SK-N-SH (cell line): ENCODE data around the gene ALDH4A1. TPM values are rescaled to one million over a fixed set of nuclear protein-coding genes. Genes with fewer than 3 reads are reported as not detected.
"Not testable (repeated sequence)": the region's sequence is repeated elsewhere in the genome, so short reads cannot be mapped to it uniquely, and the experiment has no call there.

Source experiments
- CTCF ChIA-PET: fragments of 300-600, 350-600 bp; formaldehyde crosslinking; extraction: SDS; loops from one replicate; lab custom pipeline; 2021; lab: Yijun Ruan, JAX
- POLR2A ChIA-PET: fragments of 350-600 bp; sonication (Branson Sonifier 250); formaldehyde crosslinking; extraction: SDS; loops from one replicate; lab custom pipeline; 2020; ENCODE audit warnings: antibody characterized with exemption, inconsistent platforms; lab: Yijun Ruan, JAX
- DNase-seq: peaks from one replicate; pipeline ENCODE4 v3.0.0; 2012
- H2AFZ ChIP-seq: fragments of 200-600 bp; sonication (generic); 2 replicates; pipeline ENCODE4 v1.8.1; 2016; ENCODE audit warnings: antibody characterized with exemption, mild to moderate bottlenecking, low read depth
- H3F3A ChIP-seq: fragments of 200-600 bp; sonication (generic); replicated peaks from 2 replicates; pipeline ENCODE3; 2016; ENCODE audit warnings: antibody characterized with exemption, mild to moderate bottlenecking; ENCODE audit not compliant: insufficient read depth
- H3K27ac ChIP-seq, 2 experiments: fragments of 200-500 bp in 1 of 2; fragments of 200-600 bp in 1 of 2; sonication (Bioruptor generic) in 1 of 2; sonication (generic), shearing (Covaris generic) in 1 of 2; 2 replicates each; pipeline versions ENCODE4 v1.5.1 to v1.6.1; 2014 to 2016; ENCODE audit warnings: low read depth in 2 of 2, inconsistent platforms in 1 of 2, low read length in 1 of 2, mild to moderate bottlenecking in 1 of 2, mixed read lengths in 1 of 2
- H3K27me3 ChIP-seq: fragments of 200-600 bp; sonication (generic), shearing (Covaris generic); 2 replicates; pipeline ENCODE4 v1.6.1; 2016; ENCODE audit warnings: mixed run types; ENCODE audit not compliant: insufficient read depth
- H3K36me3 ChIP-seq, 2 experiments: fragments of 200-500 bp in 1 of 2; fragments of 200-600 bp in 1 of 2; sonication (Bioruptor generic) in 1 of 2; sonication (generic) in 1 of 2; replicated peaks in 1 of 2; 2 replicates each; pipeline versions ENCODE3 to v1.5.1; 2014 to 2016; ENCODE audit warnings: low read length in 1 of 2, mild to moderate bottlenecking in 1 of 2; ENCODE audit not compliant: insufficient read depth in 2 of 2, control insufficient read depth in 1 of 2
- H3K4me1 ChIP-seq, 2 experiments: fragments of 200-500 bp in 1 of 2; fragments of 200-600 bp in 1 of 2; sonication (Bioruptor generic) in 1 of 2; sonication (generic), shearing (Covaris generic) in 1 of 2; 2 replicates each; pipeline versions ENCODE4 v1.5.1 to v1.6.1; 2014 to 2016; ENCODE audit warnings: low read depth in 1 of 2, low read length in 1 of 2, mixed run types in 1 of 2; ENCODE audit not compliant: insufficient read depth in 2 of 2, control insufficient read depth in 1 of 2
- H3K4me2 ChIP-seq: fragments of 200-600 bp; sonication (generic), shearing (Covaris generic); 2 replicates; pipeline ENCODE4 v1.6.1; 2017; ENCODE audit warnings: mixed run types
- H3K4me3 ChIP-seq, 2 experiments: fragments of 200-500 bp in 1 of 2; fragments of 200-600 bp in 1 of 2; sonication (Bioruptor generic) in 1 of 2; sonication (generic), shearing (Covaris generic) in 1 of 2; 2 replicates each; pipeline versions ENCODE4 v1.5.1 to v1.8.1; 2014 to 2016; ENCODE audit warnings: low read depth in 2 of 2, inconsistent platforms in 1 of 2, low read length in 1 of 2, mild to moderate bottlenecking in 1 of 2, mixed read lengths in 1 of 2, moderate library complexity in 1 of 2
- H3K79me2 ChIP-seq: fragments of 200-600 bp; sonication (generic); 2 replicates; pipeline ENCODE4 v1.8.1; 2017; ENCODE audit warnings: mild to moderate bottlenecking; ENCODE audit not compliant: insufficient read depth
- H3K9ac ChIP-seq: fragments of 200-600 bp; sonication (generic); 2 replicates; pipeline ENCODE4 v1.6.1; 2017; ENCODE audit warnings: mixed run types
- H3K9me2 ChIP-seq: fragments of 200-600 bp; sonication (generic); 2 replicates; pipeline ENCODE4 v1.6.1; 2017; ENCODE audit warnings: mixed run types
- H3K9me3 ChIP-seq: fragments of 200-600 bp; sonication (generic); 2 replicates; pipeline ENCODE4 v1.6.1; 2017; ENCODE audit warnings: mixed run types, mild to moderate bottlenecking, moderate library complexity
- H4K20me1 ChIP-seq: fragments of 200-600 bp; sonication (generic); 2 replicates; pipeline ENCODE4 v1.6.1; 2017; ENCODE audit warnings: mild to moderate bottlenecking, mixed run types; ENCODE audit not compliant: insufficient read depth
- CHD2 ChIP-seq: fragments of 150-350 bp; IDR thresholded peaks from 2 replicates; pipeline ENCODE4 v1.6.1; 2018; ENCODE audit warnings: low read length; ENCODE audit not compliant: partially characterized antibody
- EP300 ChIP-seq, 2 experiments: IDR thresholded peaks; 2 replicates each; pipeline versions ENCODE4 v1.4.0 to v1.6.1; 2012; ENCODE audit warnings: borderline replicate concordance in 1 of 2, low read depth in 1 of 2, low read length in 1 of 2
- FOSL2 ChIP-seq: IDR thresholded peaks from 2 replicates; pipeline ENCODE4 v1.4.0; 2012; ENCODE audit warnings: low read depth, mild to moderate bottlenecking, moderate library complexity, borderline replicate concordance
- FOXJ3 ChIP-seq: sonication (generic); formaldehyde crosslinking; IDR thresholded peaks from 2 replicates; pipeline ENCODE4 v1.5.1; 2020; ENCODE audit warnings: mild to moderate bottlenecking, missing genetic modification reagents
- FOXM1 ChIP-seq: IDR thresholded peaks from 2 replicates; pipeline ENCODE4 v1.4.0; 2012; ENCODE audit warnings: low read depth, mild to moderate bottlenecking
- GABPA ChIP-seq: IDR thresholded peaks from 2 replicates; pipeline ENCODE4 v1.4.0; 2012; ENCODE audit warnings: low read depth, mild to moderate bottlenecking
- NFIC ChIP-seq: IDR thresholded peaks from 2 replicates; pipeline ENCODE4 v1.4.0; 2012; ENCODE audit warnings: borderline replicate concordance
- NRF1 ChIP-seq: IDR thresholded peaks from 2 replicates; pipeline ENCODE4 v1.6.1; 2012; ENCODE audit warnings: low read depth, mild to moderate bottlenecking, low read length
- PBX3 ChIP-seq: IDR thresholded peaks from 2 replicates; pipeline ENCODE4; 2012
- RXRA ChIP-seq: IDR thresholded peaks from 2 replicates; pipeline ENCODE4 v1.4.0; 2012; ENCODE audit warnings: low read depth, mild to moderate bottlenecking, borderline replicate concordance
- SMC3 ChIP-seq: IDR thresholded peaks from 2 replicates; pipeline ENCODE4 v1.6.1; 2012; ENCODE audit warnings: low read depth, low read length, improper control_type of control experiment
- TCF12 ChIP-seq: IDR thresholded peaks from 2 replicates; pipeline ENCODE4 v1.4.0; 2012
- YY1 ChIP-seq: IDR thresholded peaks from 2 replicates; pipeline ENCODE4 v1.4.0; 2012; ENCODE audit warnings: low read depth, mild to moderate bottlenecking
- ZBTB33 ChIP-seq: IDR thresholded peaks from 2 replicates; pipeline ENCODE4 v1.4.0; 2012; ENCODE audit warnings: low read depth, borderline replicate concordance
- WGBS: methylation state at CpG from one replicate; pipeline ENCODE4 v1.1.6; 2017; ENCODE audit warnings: low lambda C conversion rate; 5-methylcytosine and 5-hydroxymethylcytosine counted together
- polyA plus RNA-seq, 3 experiments: library from polyadenylated mRNA; depleted of rRNA; stranded (reverse); fragments of >200 nt; gene quantifications; 2 replicates each; pipeline ENCODE4 v1.2.3, GENCODE V29; 2012
- TF ChIP-seq, protein P1 (sequence below): fragments of 200-600 bp; sonication (generic); IDR thresholded peaks from 2 replicates; pipeline ENCODE4 v1.6.1; 2017; ENCODE audit warnings: antibody characterized with exemption, mild to moderate bottlenecking, moderate library complexity
- TF ChIP-seq, protein P2 (sequence below): fragments of 150-350 bp; IDR thresholded peaks from 2 replicates; pipeline ENCODE4 v1.6.1; 2017; ENCODE audit warnings: antibody characterized with exemption, low read length, low read depth, borderline replicate concordance

ALDH4A1 gene
- polyA plus RNA-seq, 1 of the 3 experiments (the other 2 are of a cell fraction), result 18.5 TPM

DNA sequence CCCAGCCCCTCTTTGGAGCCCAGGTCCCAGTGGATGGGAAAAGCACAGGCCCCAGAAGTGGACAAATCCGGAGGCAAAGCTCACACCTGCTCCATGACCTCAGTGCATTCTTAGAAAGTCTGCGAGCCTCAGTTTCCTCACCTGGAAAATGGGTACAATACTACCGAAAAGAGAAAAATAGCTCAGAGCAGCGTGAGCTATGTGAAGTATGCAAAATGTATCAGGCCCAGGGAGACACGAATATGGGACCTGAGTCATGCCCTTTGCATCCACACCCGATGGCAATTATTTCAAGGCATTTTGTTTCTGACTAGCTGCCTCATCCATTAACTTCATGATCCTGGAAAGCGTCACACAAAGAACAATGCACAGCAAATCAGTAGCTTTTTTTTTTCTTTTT lies 9.2 kb downstream of the ALDH4A1 start:
- Histone ChIP-seq H3K36me3 (no peaks in the 10 kb centered on the region), H3K27ac (no peak overlapping the region), H3K79me2 (no peaks in the 10 kb centered on the region), H2AFZ (no peak overlapping the region), H3K27me3 (no peaks in the 10 kb centered on the region), H3K4me1 (peaks cover 0 to 11% of the 10 kb centered on the region in 2 experiments; a peak in 1 of 4 replicates), H4K20me1 (no peaks in the 10 kb centered on the region), H3K9me2 (no peaks in the 10 kb centered on the region), H3F3A (no peaks in the 10 kb centered on the region), H3K4me2 (no peak overlapping the region), H3K9me3 (no peaks in the 10 kb centered on the region), H3K9ac (no peak overlapping the region), H3K4me3 (no peak overlapping the region)
- CTCF ChIA-PET, result interaction anchor here (0.9 to 6.0 kb wide), 6 partner anchors 9 to 296 kb away, joined by 3 to 52 read pairs (median 6); partner anchors contain the start of gene ALDH4A1
- TF ChIP-seq PBX3 (no peak), CHD2 (no peak), EP300 (IDR thresholded peaks at IDR 0.05; ENCODE audit: borderline replicate concordance in 1 of 2, low read depth in 1 of 2, low read length in 1 of 2) (no peak), FOXM1 (no peak), GABPA (no peak), NFIC (no peak), NRF1 (no peak), YY1 (no peak)
- TF ChIP-seq, protein P1, sequence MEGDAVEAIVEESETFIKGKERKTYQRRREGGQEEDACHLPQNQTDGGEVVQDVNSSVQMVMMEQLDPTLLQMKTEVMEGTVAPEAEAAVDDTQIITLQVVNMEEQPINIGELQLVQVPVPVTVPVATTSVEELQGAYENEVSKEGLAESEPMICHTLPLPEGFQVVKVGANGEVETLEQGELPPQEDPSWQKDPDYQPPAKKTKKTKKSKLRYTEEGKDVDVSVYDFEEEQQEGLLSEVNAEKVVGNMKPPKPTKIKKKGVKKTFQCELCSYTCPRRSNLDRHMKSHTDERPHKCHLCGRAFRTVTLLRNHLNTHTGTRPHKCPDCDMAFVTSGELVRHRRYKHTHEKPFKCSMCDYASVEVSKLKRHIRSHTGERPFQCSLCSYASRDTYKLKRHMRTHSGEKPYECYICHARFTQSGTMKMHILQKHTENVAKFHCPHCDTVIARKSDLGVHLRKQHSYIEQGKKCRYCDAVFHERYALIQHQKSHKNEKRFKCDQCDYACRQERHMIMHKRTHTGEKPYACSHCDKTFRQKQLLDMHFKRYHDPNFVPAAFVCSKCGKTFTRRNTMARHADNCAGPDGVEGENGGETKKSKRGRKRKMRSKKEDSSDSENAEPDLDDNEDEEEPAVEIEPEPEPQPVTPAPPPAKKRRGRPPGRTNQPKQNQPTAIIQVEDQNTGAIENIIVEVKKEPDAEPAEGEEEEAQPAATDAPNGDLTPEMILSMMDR, result no peak
- no peak for DNase-seq
- WGBS, result 78% methylated on average over 7 of the region's 7 CpGs
- POLR2A ChIA-PET, result no interaction called here

DNA sequence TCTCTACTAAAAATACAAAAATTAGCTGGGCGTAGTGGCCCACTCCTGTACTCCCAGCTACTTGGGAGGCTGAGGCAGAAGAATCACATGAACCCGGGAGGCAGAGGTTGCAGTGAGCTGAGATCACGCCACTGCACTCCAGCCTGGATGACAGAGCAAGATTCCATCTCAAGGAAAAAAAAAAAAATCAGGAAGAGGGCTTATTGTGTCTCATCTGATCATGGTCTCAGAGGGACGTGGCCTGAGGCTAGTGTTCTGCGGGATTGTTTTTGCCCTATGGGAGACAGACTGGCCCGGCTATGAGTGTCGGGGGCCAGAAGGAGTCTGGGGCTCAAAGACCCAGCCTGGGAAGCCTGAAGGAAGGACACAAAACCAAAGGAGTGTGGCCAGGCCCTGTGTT lies 10.5 kb downstream of the ALDH4A1 start:
- POLR2A ChIA-PET, H3K9me2 ChIP-seq, H3K27me3 ChIP-seq, DNase-seq, H2AFZ ChIP-seq, H3K9me3 ChIP-seq, H3F3A ChIP-seq, H3K27ac ChIP-seq, H3K79me2 ChIP-seq, H3K36me3 ChIP-seq, H3K4me3 ChIP-seq, H3K9ac ChIP-seq, H4K20me1 ChIP-seq, H3K4me2 ChIP-seq: not testable (repeated sequence)
- CTCF ChIA-PET, result interaction anchor here (0.6 to 6.0 kb wide), 4 partner anchors 8 to 204 kb away, joined by 3 to 52 read pairs (median 8); no protein-coding TSS in a partner anchor
- H3K4me1 ChIP-seq, result peaks cover 0 to 11% of the 10 kb centered on the region in 2 experiments; a peak in 1 of 4 replicates
- 81% methylated on average over 7 of the region's 7 CpGs for WGBS

- H4K20me1 ChIP-seq, result no peaks in the 10 kb centered on the region
- no peak overlapping the region for H3K4me3 ChIP-seq
- 89% methylated on average over 7 of the region's 7 CpGs for WGBS
- H3K36me3 ChIP-seq, result no peaks in the 10 kb centered on the region
- DNase-seq, result no peak
- ChIA-PET CTCF (interaction anchor here (0.6 to 2.0 kb wide), 6 partner anchors 15 to 294 kb away, joined by 3 to 13 read pairs (median 3); no protein-coding TSS in a partner anchor), POLR2A (no interaction called here)
- no peak overlapping the region for H3K9ac ChIP-seq
- H3K79me2 ChIP-seq, result no peaks in the 10 kb centered on the region
- no peak overlapping the region for H2AFZ ChIP-seq
- H3K4me1 ChIP-seq, result peaks cover under 1 to 11% of the 10 kb centered on the region in 2 experiments; a peak in 2 of 4 replicates
- no peaks in the 10 kb centered on the region for H3K9me2 ChIP-seq
- H3K9me3 ChIP-seq, result no peaks in the 10 kb centered on the region
- no peaks in the 10 kb centered on the region for H3F3A ChIP-seq
- H3K27ac ChIP-seq, result no peak overlapping the region
- no peak overlapping the region for H3K4me2 ChIP-seq
- no peaks in the 10 kb centered on the region for H3K27me3 ChIP-seq
- TF ChIP-seq ZBTB33, result no peak
- no peak for TF ChIP-seq FOXJ3 (CRISPR knock-in tag)
- TF ChIP-seq SMC3, result no peak
- TF ChIP-seq FOSL2, result no peak
- no peak for TF ChIP-seq RXRA
- TF ChIP-seq TCF12, result no peak
- TF ChIP-seq, protein P2, sequence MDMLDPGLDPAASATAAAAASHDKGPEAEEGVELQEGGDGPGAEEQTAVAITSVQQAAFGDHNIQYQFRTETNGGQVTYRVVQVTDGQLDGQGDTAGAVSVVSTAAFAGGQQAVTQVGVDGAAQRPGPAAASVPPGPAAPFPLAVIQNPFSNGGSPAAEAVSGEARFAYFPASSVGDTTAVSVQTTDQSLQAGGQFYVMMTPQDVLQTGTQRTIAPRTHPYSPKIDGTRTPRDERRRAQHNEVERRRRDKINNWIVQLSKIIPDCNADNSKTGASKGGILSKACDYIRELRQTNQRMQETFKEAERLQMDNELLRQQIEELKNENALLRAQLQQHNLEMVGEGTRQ, result no peak
These were observed 11.0 kb downstream of the ALDH4A1 start for GRCh38 chr1:18891426-18891780.
